H9 (cell line): Measurements from ENCODE around the gene KRTAP10-11. TPM values are rescaled to one million over a fixed set of nuclear protein-coding genes. Genes with fewer than 3 reads are reported as not detected.

Experiments
- DNase-seq: peaks from one replicate; pipeline ENCODE4 v3.0.0-alpha.2; 2017
- H2AFZ ChIP-seq: one replicate; pipeline ENCODE4 v1.6.1; 2013; ENCODE audit warnings: mild to moderate bottlenecking, low read length, control low read depth, moderate library complexity
- H2AK5ac ChIP-seq: 2 replicates; pipeline ENCODE4 v1.6.1; 2013; ENCODE audit warnings: low read length, control low read depth, mixed read lengths; ENCODE audit not compliant: insufficient read length
- H2BK120ac ChIP-seq: one replicate; pipeline ENCODE4 v1.6.1; 2013; ENCODE audit warnings: low read depth, mild to moderate bottlenecking, low read length, control low read depth, inconsistent platforms; ENCODE audit not compliant: poor library complexity, severe bottlenecking
- H2BK12ac ChIP-seq: 2 replicates; pipeline ENCODE4 v1.6.1; 2013; ENCODE audit warnings: low read length, control low read depth, mixed read lengths, low read depth; ENCODE audit not compliant: insufficient read length
- H2BK15ac ChIP-seq: 2 replicates; pipeline ENCODE4 v1.6.1; 2013; ENCODE audit warnings: low read depth, low read length, control low read depth
- H2BK20ac ChIP-seq: one replicate; pipeline ENCODE4 v1.6.1; 2013; ENCODE audit warnings: low read depth, mild to moderate bottlenecking, low read length, control low read depth, inconsistent platforms; ENCODE audit not compliant: poor library complexity, severe bottlenecking
- H2BK5ac ChIP-seq: 2 replicates; pipeline ENCODE4 v1.6.1; 2013; ENCODE audit warnings: low read length, control low read depth, mixed read lengths; ENCODE audit not compliant: insufficient read length
- H3K14ac ChIP-seq: 2 replicates; pipeline ENCODE4 v1.6.1; 2013; ENCODE audit warnings: low read length, control low read depth; ENCODE audit not compliant: insufficient read depth
- H3K18ac ChIP-seq: 2 replicates; pipeline ENCODE4 v1.6.1; 2013; ENCODE audit warnings: low read depth, mild to moderate bottlenecking, mixed read lengths, low read length, control low read depth; ENCODE audit not compliant: insufficient read length
- H3K23ac ChIP-seq: 2 replicates; pipeline ENCODE4 v1.6.1; 2013; ENCODE audit warnings: low read length, control low read depth, mixed read lengths, low read depth; ENCODE audit not compliant: insufficient read length
- H3K23me2 ChIP-seq: 2 replicates; pipeline ENCODE4 v1.6.1; 2013; ENCODE audit warnings: low read depth, mild to moderate bottlenecking, mixed read lengths, low read length, control low read depth; ENCODE audit not compliant: insufficient read length, poor library complexity, severe bottlenecking
- H3K27ac ChIP-seq: 2 replicates; pipeline ENCODE4 v1.5.1; 2013; ENCODE audit warnings: low read length, control low read depth, mixed read lengths, low read depth; ENCODE audit not compliant: insufficient read length
- H3K27me3 ChIP-seq: 2 replicates; pipeline ENCODE4 v1.6.1; 2013; ENCODE audit warnings: low read length, control low read depth, inconsistent platforms; ENCODE audit not compliant: insufficient read depth
- H3K4ac ChIP-seq: 2 replicates; pipeline ENCODE4 v1.6.1; 2013; ENCODE audit warnings: low read depth, mild to moderate bottlenecking, control low read depth, inconsistent platforms, low read length, moderate library complexity
- H3K4me1 ChIP-seq: 2 replicates; pipeline ENCODE4 v1.6.1; 2013; ENCODE audit warnings: low read length, control low read depth, inconsistent platforms; ENCODE audit not compliant: insufficient read depth
- H3K4me2 ChIP-seq: 2 replicates; pipeline ENCODE4 v1.6.1; 2013; ENCODE audit warnings: low read length, control low read depth, mixed read lengths; ENCODE audit not compliant: insufficient read length, insufficient read depth
- H3K56ac ChIP-seq: 2 replicates; pipeline ENCODE4 v1.6.1; 2013; ENCODE audit warnings: low read depth, mild to moderate bottlenecking, mixed read lengths, low read length, control low read depth; ENCODE audit not compliant: insufficient read length
- H3K79me1 ChIP-seq: 2 replicates; pipeline ENCODE4 v1.6.1; 2013; ENCODE audit warnings: low read depth, mild to moderate bottlenecking, moderate library complexity, low read length, control low read depth, inconsistent platforms; ENCODE audit not compliant: insufficient read depth, poor library complexity, severe bottlenecking
- H3K79me2 ChIP-seq: 2 replicates; pipeline ENCODE4 v1.6.1; 2013; ENCODE audit warnings: low read length, control low read depth, inconsistent platforms; ENCODE audit not compliant: insufficient read depth
- H3K9ac ChIP-seq: 2 replicates; pipeline ENCODE4 v1.6.1; 2013; ENCODE audit warnings: low read length, control low read depth, mixed read lengths; ENCODE audit not compliant: insufficient read length; ENCODE audit errors: extremely low read depth
- H3K9me3 ChIP-seq: one replicate; pipeline ENCODE4 v1.6.1; 2013; ENCODE audit warnings: low read depth, low read length, inconsistent platforms; ENCODE audit not compliant: control insufficient read depth
- H3T11ph ChIP-seq: one replicate; pipeline ENCODE4 v1.6.1; 2013; ENCODE audit warnings: mild to moderate bottlenecking, low read length, control low read depth, inconsistent platforms
- H4K20me1 ChIP-seq: one replicate; pipeline ENCODE4 v1.6.1; 2013; ENCODE audit not compliant: control insufficient read depth, insufficient read length, insufficient read depth
- H4K5ac ChIP-seq: 2 replicates; pipeline ENCODE4 v1.6.1; 2013; ENCODE audit warnings: low read depth, mild to moderate bottlenecking, mixed read lengths, low read length, control low read depth; ENCODE audit not compliant: insufficient read length
- H4K8ac ChIP-seq: replicated peaks from 2 replicates; pipeline ENCODE4 v1.6.1; 2013; ENCODE audit warnings: low read length, control low read depth, mixed read lengths, low read depth; ENCODE audit not compliant: insufficient read length
- H4K91ac ChIP-seq: 2 replicates; pipeline ENCODE4 v1.6.1; 2013; ENCODE audit warnings: low read depth, mild to moderate bottlenecking, moderate library complexity, mixed read lengths, low read length, control low read depth; ENCODE audit not compliant: insufficient read length
- H3K27ac Mint-ChIP-seq, 3 experiments: 2 replicates in 2 of 3; 3 replicates in 1 of 3; pipeline ENCODE4 v1.8.0; 2020 to 2021; ENCODE audit warnings: mixed read lengths in 3 of 3, mild to moderate bottlenecking in 1 of 3, moderate library complexity in 1 of 3
- H3K27me3 Mint-ChIP-seq: 2 replicates; pipeline ENCODE4 v1.8.0; 2021; ENCODE audit warnings: low read depth, mild to moderate bottlenecking, moderate library complexity, mixed read lengths
- H3K36me3 Mint-ChIP-seq, 3 experiments: 2 replicates in 2 of 3; 3 replicates in 1 of 3; pipeline ENCODE4 v1.8.0; 2020 to 2021; ENCODE audit warnings: low read depth in 3 of 3, mixed read lengths in 3 of 3; ENCODE audit not compliant: insufficient read depth in 1 of 3
- H3K4me1 Mint-ChIP-seq, 2 experiments: 2 replicates each; pipeline ENCODE4 v1.8.0; 2020; ENCODE audit warnings: mixed read lengths in 2 of 2
- H3K4me3 Mint-ChIP-seq, 2 experiments: 2 replicates in 1 of 2; 3 replicates in 1 of 2; pipeline ENCODE4 v1.8.0; 2020 to 2021; ENCODE audit warnings: mild to moderate bottlenecking in 2 of 2, mixed read lengths in 2 of 2, moderate library complexity in 1 of 2
- H3K9me3 Mint-ChIP-seq, 2 experiments: 2 replicates in 1 of 2; 3 replicates in 1 of 2; pipeline ENCODE4 v1.8.0; 2020; ENCODE audit warnings: mild to moderate bottlenecking in 2 of 2, mixed read lengths in 2 of 2, moderate library complexity in 1 of 2
- CTCF ChIP-seq: fragments of 200-600 bp; sonication (generic); conservative IDR thresholded peaks from 3 replicates; pipeline ENCODE4 v1.8.0; 2021; ENCODE audit warnings: antibody characterized with exemption, mild to moderate bottlenecking
- WGBS: extraction: QIAGEN DNeasy Blood & Tissue Kit; methylation state at CpG from one replicate; pipeline ENCODE4 v1.1.7; 2013; ENCODE audit warnings: missing lambda C conversion rate, low lambda C conversion rate, mixed read lengths; ENCODE audit not compliant: insufficient read length; ENCODE audit errors: extremely low coverage; 5-methylcytosine and 5-hydroxymethylcytosine counted together
- total RNA-seq: library from RNA; stranded (reverse); gene quantifications from 2 replicates; pipeline ENCODE4 v1.2.1, GENCODE V29; 2021

The KRTAP10-11 gene
- total RNA-seq, 1 experiment from 2014 or later: not detected

GRCh38 chr21:44658541-44658910 is 12.3 kb downstream of the KRTAP10-11 start:
- Histone ChIP-seq H3K4me2 (no peak overlapping the region), H2BK120ac (no peak overlapping the region), H3K9ac (no peak overlapping the region), H2BK12ac (no peak overlapping the region), H4K8ac (no peak overlapping the region), H3K4ac (no peak overlapping the region), H2AK5ac (no peak overlapping the region), H3K14ac (no peak overlapping the region), H2AFZ (no peak overlapping the region), H3K23ac (no peak overlapping the region), H3K79me2 (no peaks in the 10 kb centered on the region), H3K9me3 (no peaks in the 10 kb centered on the region), H3K4me1 (no peaks in the 10 kb centered on the region), H3K27me3 (no peaks in the 10 kb centered on the region), H4K5ac (no peak overlapping the region), H2BK15ac (no peak overlapping the region), H3K79me1 (no peaks in the 10 kb centered on the region), H4K91ac (no peak overlapping the region), H3K27ac (no peak overlapping the region), H4K20me1 (no peaks in the 10 kb centered on the region), H3K56ac (no peak overlapping the region), H3T11ph (no peak overlapping the region), H2BK5ac (no peak overlapping the region), H3K18ac (no peak overlapping the region), H3K23me2 (no peaks in the 10 kb centered on the region), H2BK20ac (no peak overlapping the region)
- Mint-ChIP-seq H3K4me1 (peaks cover 32 to 38% of the 10 kb centered on the region in 2 experiments), H3K27ac (no peak overlapping the region), H3K27me3 (peaks cover 14% of the 10 kb centered on the region), H3K36me3 (peaks cover 2 to 10% (median 5%) of the 10 kb centered on the region in 3 experiments; a peak in 4 of 7 replicates), H3K4me3 (no peak overlapping the region; a peak in 1 of 5 replicates), H3K9me3 (peaks cover 8 to 11% of the 10 kb centered on the region in 2 experiments; a peak in 4 of 5 replicates)
- no peak for TF ChIP-seq CTCF
- WGBS: no CpG with 5 or more reads among the region's 5 CpGs
- DNase-seq: no peak
